Activated CD4-positive, alpha-beta T cell treated with anti-CD3 and anti-CD28 coated beads for 4 hours (primary cell): ENCODE data around the gene PPDPF.
A peak's percentile ranks its signal among the peaks of the same experiment; 100 is the strongest.
"Not testable (repeated sequence)": the region's sequence is repeated elsewhere in the genome, so short reads cannot be mapped to it uniquely, and the experiment has no call there.

Source experiments
- DNase-seq, 2 donors: peaks; one replicate each; pipeline ENCODE4 v3.0.0-alpha.2; 2020

The PPDPF gene

DNA sequence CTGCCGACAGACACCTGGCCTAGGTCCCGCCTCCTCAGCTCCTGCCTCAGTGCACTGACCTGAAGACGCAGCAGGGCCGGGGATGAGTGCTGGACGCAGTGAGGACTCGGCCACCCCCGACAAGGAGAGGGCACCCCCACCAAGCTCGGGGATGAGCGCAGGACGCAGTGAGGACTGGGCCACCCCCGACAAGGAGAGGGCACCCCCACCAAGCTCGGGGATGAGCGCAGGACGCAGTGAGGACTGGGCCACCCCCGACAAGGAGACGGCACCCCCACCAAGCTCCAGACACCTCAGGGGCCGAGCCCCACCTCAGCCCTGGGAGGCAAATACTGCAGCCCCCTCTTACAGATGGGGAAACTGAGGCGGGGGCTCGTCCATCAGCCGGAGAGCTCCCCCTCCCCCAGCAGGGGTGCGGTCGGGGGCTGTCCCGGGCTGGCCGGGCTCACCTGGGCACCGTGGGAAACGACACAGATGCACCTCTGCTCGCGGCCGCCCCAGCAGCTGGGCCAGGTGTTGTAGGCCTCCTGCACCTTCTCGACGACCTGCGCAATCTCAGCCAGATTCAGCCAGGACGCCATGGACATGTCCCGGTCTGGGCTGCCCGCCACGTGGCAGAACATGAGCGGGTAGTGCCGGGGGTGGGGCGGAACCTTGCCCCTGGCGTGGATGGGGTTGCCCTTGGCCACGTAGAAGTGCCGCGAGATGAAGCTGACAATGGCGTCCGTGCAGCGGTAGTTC, 46.0 kb downstream of the PPDPF start:
- DNase-seq, result no peak

DNA sequence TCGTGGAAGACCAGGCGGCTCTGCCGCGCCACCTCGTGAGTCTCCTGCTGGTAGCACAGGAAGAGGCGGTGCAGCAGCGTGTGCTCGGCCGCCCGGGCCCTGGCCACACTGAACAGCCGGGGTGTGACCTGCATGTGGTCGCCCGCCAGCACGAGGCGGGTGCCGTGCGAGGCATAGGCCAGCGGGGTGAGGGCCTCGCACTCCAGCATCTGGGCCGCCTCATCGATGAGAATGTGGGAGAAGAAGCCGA, 46.5 kb downstream of the PPDPF start:
- DNase-seq, result no peak

DNA sequence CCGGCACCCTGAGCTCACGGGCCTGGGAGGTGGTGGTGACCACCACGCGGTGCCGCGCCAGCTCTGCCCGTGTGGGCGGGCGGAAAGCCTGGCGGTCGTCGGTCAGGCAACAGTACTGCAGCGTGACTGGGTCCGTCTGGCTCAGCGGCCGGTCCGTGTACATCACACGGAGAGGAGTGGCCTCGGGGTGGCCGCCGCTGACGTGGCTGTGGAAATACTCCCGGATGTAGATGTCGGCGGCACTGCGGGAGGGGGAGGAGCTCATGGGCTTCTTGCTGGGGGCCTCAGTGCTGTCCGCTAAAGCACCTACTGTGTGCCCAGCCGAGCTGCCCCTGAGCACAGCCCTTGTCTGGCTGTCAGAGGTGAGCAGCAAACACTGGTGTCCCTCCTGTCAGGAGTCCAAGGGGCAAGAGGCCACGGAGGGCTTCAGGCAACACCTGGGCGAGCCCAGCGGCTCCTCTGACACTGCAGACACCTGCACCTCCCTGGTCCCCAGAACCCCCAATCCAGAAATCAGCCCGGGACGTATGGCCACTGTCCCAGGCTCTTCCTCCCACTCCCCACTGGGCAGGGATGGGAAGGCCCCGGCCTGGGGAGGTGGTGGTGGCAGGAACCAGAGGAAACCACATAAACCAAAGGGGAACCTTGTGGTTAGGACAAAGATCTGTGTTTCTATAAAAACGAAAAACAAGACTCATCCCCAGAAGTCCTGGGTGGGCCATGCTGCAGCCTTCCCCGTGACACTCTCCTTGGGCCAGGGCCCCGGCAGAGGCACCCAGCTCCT, 47.0 kb downstream of the PPDPF start:
- peak; percentile 26 to 52 for DNase-seq

DNA sequence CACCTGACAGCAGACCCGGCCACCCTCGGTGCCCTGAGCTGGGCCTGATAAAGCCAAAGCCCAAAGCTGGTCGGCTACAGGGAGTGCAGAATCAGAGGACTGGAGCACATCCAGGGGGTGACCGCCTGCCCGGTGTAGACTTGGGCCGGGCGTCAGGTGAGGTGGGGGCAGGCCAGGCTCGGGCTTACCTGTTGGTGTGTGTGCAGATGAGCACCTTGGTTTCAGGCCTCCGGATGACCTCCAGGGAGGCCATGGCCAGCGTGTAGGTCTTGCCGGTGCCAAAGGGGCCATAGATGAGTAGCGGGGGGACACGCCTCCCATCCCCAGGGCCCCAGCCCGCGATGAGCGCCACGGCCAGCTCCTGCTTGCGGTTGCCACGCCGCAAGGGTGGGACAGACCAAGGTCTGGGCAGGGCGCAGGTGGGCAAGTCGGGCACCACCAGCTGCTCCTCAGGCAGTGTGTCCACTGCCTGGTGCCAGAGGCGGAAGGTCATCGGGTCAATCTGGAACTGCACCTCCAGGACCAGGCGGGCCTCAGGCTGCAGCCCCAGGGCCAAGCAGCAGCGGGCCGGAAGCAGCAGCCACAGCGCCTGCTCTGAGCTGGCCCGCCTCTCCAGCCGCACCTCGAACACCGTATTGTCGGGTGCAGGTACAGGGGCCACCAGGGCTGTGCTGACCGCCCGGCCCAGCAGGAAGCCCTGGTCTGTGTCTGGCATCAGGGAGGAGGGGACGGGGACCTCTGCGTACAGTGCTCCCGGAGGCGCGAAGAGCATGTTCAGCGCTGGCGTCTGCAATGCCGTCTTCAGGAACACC, 47.8 kb downstream of the PPDPF start:
- no peak for DNase-seq

DNA sequence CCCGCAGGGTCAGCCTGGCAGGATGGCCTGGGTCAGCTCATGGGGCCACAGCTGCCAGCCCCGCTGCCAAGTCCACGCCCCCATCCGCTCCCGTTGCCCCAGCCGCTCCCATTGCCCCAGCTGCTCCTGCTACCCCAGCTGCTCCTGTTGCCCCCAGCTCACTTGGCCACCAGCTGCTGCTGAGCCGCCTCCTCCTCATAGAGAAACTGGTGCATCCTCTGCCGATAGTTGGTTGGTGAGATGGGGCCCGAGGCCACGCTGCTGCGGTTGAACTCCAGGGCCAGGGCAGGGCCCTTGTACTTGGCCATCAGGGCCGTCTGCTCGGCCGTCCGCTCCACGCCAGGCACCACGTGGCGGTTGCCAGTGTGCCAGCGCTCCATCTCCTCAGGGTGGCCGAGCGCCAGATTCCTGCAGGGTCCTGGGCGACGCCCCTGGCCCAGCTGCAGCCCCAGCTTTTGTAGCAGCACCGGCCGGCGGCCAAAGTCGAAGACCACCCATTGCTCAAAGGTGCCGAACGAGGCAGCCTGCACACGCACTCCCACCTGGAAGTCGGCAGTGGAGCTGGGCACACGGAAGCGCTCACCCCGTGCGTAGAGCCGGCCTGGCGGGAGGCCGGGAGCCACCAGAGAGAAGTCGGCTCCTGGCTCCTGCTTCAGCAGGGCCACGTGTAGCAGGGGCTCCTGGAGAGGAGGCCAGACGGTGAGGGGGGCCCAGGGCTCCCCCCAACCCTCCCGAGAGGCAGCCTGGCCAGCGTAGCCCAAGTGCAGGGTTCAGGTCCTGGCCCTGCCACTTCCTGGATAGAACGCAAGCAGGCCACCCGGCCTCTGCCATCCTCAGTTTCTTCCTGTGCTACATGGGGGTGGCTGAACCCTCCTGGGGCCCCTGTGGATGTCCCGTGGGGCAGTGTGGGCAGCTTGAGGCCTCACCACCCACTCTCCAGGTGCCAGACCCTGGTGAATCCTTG, 48.7 kb downstream of the PPDPF start:
- DNase-seq, result no peak

DNA sequence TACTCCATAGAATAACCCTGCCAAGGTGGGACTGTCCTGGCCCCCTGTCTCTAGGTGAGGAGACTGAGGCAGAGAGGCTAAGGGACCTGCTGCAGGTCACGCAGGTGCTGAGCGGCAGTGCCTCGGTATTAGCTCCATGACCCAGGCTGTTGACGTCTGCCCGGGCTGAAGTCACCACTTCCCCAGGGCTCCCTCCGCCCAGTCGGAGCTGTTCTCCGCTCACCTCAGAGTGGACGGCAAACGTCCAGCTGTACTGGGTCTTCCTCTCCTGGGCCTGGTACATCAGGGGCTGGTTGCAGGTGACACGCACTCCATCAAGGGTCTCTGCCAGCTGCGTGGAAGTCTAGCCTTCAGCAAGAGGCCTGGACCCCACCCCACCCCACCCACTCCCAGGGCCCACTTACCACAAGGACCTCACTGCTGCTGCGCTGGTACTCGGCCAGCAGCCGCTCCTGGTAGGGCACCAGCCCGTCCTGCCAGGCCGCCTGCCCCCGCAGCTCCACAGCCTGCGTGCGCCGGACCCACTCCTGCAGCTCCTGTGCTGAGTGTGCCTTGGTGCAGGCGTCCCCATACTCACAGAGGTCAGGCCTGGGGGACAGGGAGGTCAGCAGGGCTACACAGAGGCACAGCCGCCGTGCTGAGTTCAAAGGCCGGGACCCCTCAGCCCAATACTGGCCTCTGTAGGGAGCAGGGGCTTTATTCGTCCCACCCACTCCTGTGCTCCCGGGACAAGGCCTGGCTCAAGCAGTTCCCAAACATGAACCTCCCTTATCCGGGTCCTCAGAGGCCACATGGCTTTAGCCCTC, 49.9 kb downstream of the PPDPF start:
- no peak for DNase-seq

DNA sequence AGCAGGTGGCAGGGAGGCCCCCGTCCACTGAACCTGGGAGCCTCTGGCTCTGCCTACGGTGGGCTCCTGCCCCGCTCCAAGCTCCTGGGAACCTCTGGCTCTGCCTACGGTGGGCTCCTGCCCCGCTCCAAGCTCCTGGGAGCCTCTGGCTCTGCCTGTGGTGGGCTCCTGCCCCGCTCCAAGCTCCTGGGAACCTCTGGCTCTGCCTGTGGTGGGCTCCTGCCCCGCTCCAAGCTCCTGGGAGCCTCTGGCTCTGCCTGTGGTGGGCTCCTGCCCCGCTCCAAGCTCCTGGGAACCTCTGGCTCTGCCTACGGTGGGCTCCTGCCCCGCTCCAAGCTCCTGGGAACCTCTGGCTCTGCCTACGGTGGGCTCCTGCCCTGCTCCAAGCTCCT, 50.5 kb downstream of the PPDPF start:
- DNase-seq, result not testable (repeated sequence)
